Activated CD8-positive, alpha-beta memory T cell treated with anti-CD3 and anti-CD28 coated beads, Interleukin-2, amount 10 ng/mL, durations not matched to agents 7 days and 5 days (primary cell): Measurements from ENCODE around the gene CBLN3. TPM values are rescaled to one million over a fixed set of nuclear protein-coding genes. Genes with fewer than 3 reads are reported as not detected.

Source experiments
- ATAC-seq: fragments of 150-1000 bp; cut with Tn5 transposase; one replicate; pipeline ENCODE4 v1.10.0; 2021; ENCODE audit warnings: moderate library complexity
- CTCF ChIA-PET: fragments of 350-600 bp; sonication (Branson Sonifier 250); formaldehyde crosslinking; loops from one replicate; lab custom pipeline; 2021; ENCODE audit warnings: antibody characterized with exemption; lab: Charles Lee
- DNase-seq: peaks from one replicate; pipeline ENCODE4 v3.0.0-alpha.2; 2020
- H3K27ac Mint-ChIP-seq: one replicate; pipeline ENCODE4 v1.8.0; 2021; ENCODE audit warnings: mild to moderate bottlenecking, mixed read lengths
- H3K27me3 Mint-ChIP-seq: one replicate; pipeline ENCODE4 v1.8.0; 2021; ENCODE audit warnings: mixed read lengths
- H3K36me3 Mint-ChIP-seq: one replicate; pipeline ENCODE4 v1.8.0; 2021; ENCODE audit warnings: mild to moderate bottlenecking, mixed read lengths
- H3K4me1 Mint-ChIP-seq: one replicate; pipeline ENCODE4 v1.8.0; 2021; ENCODE audit warnings: mixed read lengths
- H3K4me3 Mint-ChIP-seq: one replicate; pipeline ENCODE4 v1.8.0; 2021; ENCODE audit warnings: mild to moderate bottlenecking, moderate library complexity, mixed read lengths
- H3K9me3 Mint-ChIP-seq: one replicate; pipeline ENCODE4 v1.8.0; 2022; ENCODE audit warnings: low read depth, mixed read lengths
- total RNA-seq, 2 experiments: library from RNA; stranded (reverse); gene quantifications; one replicate each; pipeline ENCODE4 v1.2.3, GENCODE V29; 2021

CBLN3 gene
- total RNA-seq, 2 experiments from 2014 or later = 5.0 to 7.1 TPM

- Mint-ChIP-seq H3K27ac (peak overlapping the region; percentile 72), H3K9me3 (no peaks in the 10 kb centered on the region), H3K36me3 (peaks cover 43% of the 10 kb centered on the region), H3K4me3 (no peak overlapping the region), H3K27me3 (no peaks in the 10 kb centered on the region), H3K4me1 (peaks cover 69% of the 10 kb centered on the region)
- CTCF ChIA-PET = interaction anchor here (0.8 to 16.8 kb wide), 21 partner anchors 9 to 237 kb away, joined by 3 to 854 read pairs (median 3); partner anchors contain the start of genes ADCY4, CIDEB, DHRS1 and LTB4R
- ATAC-seq = no peak
- DNase-seq = no peak
Measured at GRCh38 chr14:24437020-24437735, 7.7 kb upstream of the CBLN3 start.

- peaks cover 68% of the 10 kb centered on the region for H3K4me1 Mint-ChIP-seq
- H3K36me3 Mint-ChIP-seq = peaks cover 47% of the 10 kb centered on the region
- peak; percentile 45 for ATAC-seq
- peak overlapping the region; percentile 72 for H3K27ac Mint-ChIP-seq
- H3K4me3 Mint-ChIP-seq = no peak overlapping the region
- H3K9me3 Mint-ChIP-seq = no peaks in the 10 kb centered on the region
- H3K27me3 Mint-ChIP-seq = no peaks in the 10 kb centered on the region
- CTCF ChIA-PET = interaction anchor here (0.9 to 16.8 kb wide), 23 partner anchors 8 to 237 kb away, joined by 3 to 854 read pairs (median 3); partner anchors contain the start of genes ADCY4, CIDEB, DHRS1 and LTB4R
- DNase-seq = no peak
Measured at GRCh38 chr14:24436355-24437019, 7.0 kb upstream of the CBLN3 start.

- no peak for ATAC-seq
- peaks cover 50% of the 10 kb centered on the region for H3K36me3 Mint-ChIP-seq
- no peak overlapping the region for H3K4me3 Mint-ChIP-seq
- H3K9me3 Mint-ChIP-seq = no peaks in the 10 kb centered on the region
- no peak overlapping the region for H3K27ac Mint-ChIP-seq
- DNase-seq = no peak
- CTCF ChIA-PET = interaction anchor here (0.9 to 16.8 kb wide), 18 partner anchors 11 to 238 kb away, joined by 3 to 854 read pairs (median 5); partner anchors contain the start of genes ADCY4, CIDEB, DHRS1 and LTB4R
- no peaks in the 10 kb centered on the region for H3K27me3 Mint-ChIP-seq
- peaks cover 68% of the 10 kb centered on the region for H3K4me1 Mint-ChIP-seq
Measured at GRCh38 chr14:24435998-24436354, 6.5 kb upstream of the CBLN3 start.

GRCh38 chr14:24435192-24435810, 5.8 kb upstream of the CBLN3 start:
- Mint-ChIP-seq H3K36me3 (peaks cover 44% of the 10 kb centered on the region), H3K27ac (peak overlapping the region; percentile 26)

GRCh38 chr14:24434676-24435075, 5.2 kb upstream of the CBLN3 start:
- ATAC-seq (no peak), DNase-seq (no peak)
- Mint-ChIP-seq H3K4me3 (no peak overlapping the region), H3K27ac (no peak overlapping the region), H3K27me3 (no peaks in the 10 kb centered on the region), H3K36me3 (peaks cover 43% of the 10 kb centered on the region), H3K4me1 (peaks cover 62% of the 10 kb centered on the region), H3K9me3 (no peaks in the 10 kb centered on the region)
- CTCF ChIA-PET = interaction anchor here (1.0 to 16.8 kb wide), 4 partner anchors 13 to 164 kb away, joined by 3 to 854 read pairs (median 8); partner anchors contain the start of genes ADCY4, RABGGTA and RIPK3

More at GRCh38 chr14:24435192-24435810, 5.8 kb upstream of the CBLN3 start:
- DNase-seq (no peak), ATAC-seq (no peak)
- H3K27me3 Mint-ChIP-seq = no peaks in the 10 kb centered on the region
- peaks cover 63% of the 10 kb centered on the region for H3K4me1 Mint-ChIP-seq
- CTCF ChIA-PET = interaction anchor here (1.0 to 16.8 kb wide), 13 partner anchors 10 to 239 kb away, joined by 3 to 854 read pairs (median 6); partner anchors contain the start of genes ADCY4, CIDEB, DHRS1 and NOP9
- H3K9me3 Mint-ChIP-seq = no peaks in the 10 kb centered on the region
- H3K4me3 Mint-ChIP-seq = no peak overlapping the region

- Mint-ChIP-seq H3K27ac (no peak overlapping the region), H3K36me3 (peaks cover 37% of the 10 kb centered on the region), H3K27me3 (no peaks in the 10 kb centered on the region), H3K4me1 (peaks cover 61% of the 10 kb centered on the region), H3K4me3 (no peak overlapping the region), H3K9me3 (no peaks in the 10 kb centered on the region)
- CTCF ChIA-PET = interaction anchor here (1.0 to 16.8 kb wide), 3 partner anchors 12 to 104 kb away, joined by 3 to 854 read pairs (median 14); partner anchors contain the start of genes ADCY4 and RIPK3
- no peak for DNase-seq
- no peak for ATAC-seq
Measured at GRCh38 chr14:24434036-24434435, 4.6 kb upstream of the CBLN3 start.

GRCh38 chr14:24432259-24433131, 3.0 kb upstream of the CBLN3 start:
- H3K4me3 Mint-ChIP-seq = no peak overlapping the region
- no peak overlapping the region for H3K27ac Mint-ChIP-seq
- DNase-seq = no peak
- H3K9me3 Mint-ChIP-seq = no peaks in the 10 kb centered on the region
- CTCF ChIA-PET = interaction anchor here (0.6 to 16.8 kb wide), 43 partner anchors 9 to 318 kb away, joined by 3 to 854 read pairs (median 6); partner anchors contain the start of genes ADCY4, CHMP4A, CIDEB and DCAF11
- peaks cover 50% of the 10 kb centered on the region for H3K4me1 Mint-ChIP-seq
- H3K27me3 Mint-ChIP-seq = no peaks in the 10 kb centered on the region
- H3K36me3 Mint-ChIP-seq = peaks cover 26% of the 10 kb centered on the region
- ATAC-seq = no peak

- Mint-ChIP-seq H3K27me3 (no peaks in the 10 kb centered on the region), H3K36me3 (peaks cover 21% of the 10 kb centered on the region), H3K4me1 (peaks cover 48% of the 10 kb centered on the region), H3K9me3 (no peaks in the 10 kb centered on the region), H3K4me3 (peak overlapping the region; percentile 89), H3K27ac (peak overlapping the region; percentile 96)
- DNase-seq (peak; percentile 95), ATAC-seq (peak; percentile 62)
- CTCF ChIA-PET = interaction anchor here (0.6 to 16.8 kb wide), 54 partner anchors 9 to 1842 kb away, joined by 3 to 854 read pairs (median 4); partner anchors contain the start of genes ADCY4, CHMP4A, CIDEB and DCAF11
Measured at GRCh38 chr14:24431569-24432258, 2.2 kb upstream of the CBLN3 start.

- CTCF ChIA-PET = interaction anchor here (0.6 to 16.8 kb wide), 55 partner anchors 8 to 1841 kb away, joined by 3 to 854 read pairs (median 4); partner anchors contain the start of genes ADCY4, CHMP4A, CIDEB and DCAF11
- Mint-ChIP-seq H3K36me3 (peaks cover 18% of the 10 kb centered on the region), H3K4me1 (peaks cover 48% of the 10 kb centered on the region), H3K4me3 (peak overlapping the region; percentile 89), H3K27ac (peak overlapping the region; percentile 96), H3K9me3 (no peaks in the 10 kb centered on the region), H3K27me3 (no peaks in the 10 kb centered on the region)
- ATAC-seq = peak; percentile 34
- DNase-seq = peak; percentile 74
Measured at GRCh38 chr14:24430682-24431568, 1.5 kb upstream of the CBLN3 start.

- H3K4me1 Mint-ChIP-seq = peaks cover 53% of the 10 kb centered on the region
- H3K27me3 Mint-ChIP-seq = no peaks in the 10 kb centered on the region
- peaks cover 20% of the 10 kb centered on the region for H3K36me3 Mint-ChIP-seq
- peak; percentile 69 for ATAC-seq
- peak overlapping the region; percentile 96 for H3K27ac Mint-ChIP-seq
- CTCF ChIA-PET = interaction anchor here (0.7 to 16.8 kb wide), 22 partner anchors 11 to 316 kb away, joined by 3 to 854 read pairs (median 11); partner anchors contain the start of genes ADCY4, CHMP4A, CIDEB and DCAF11
- peak overlapping the region; percentile 89 for H3K4me3 Mint-ChIP-seq
- H3K9me3 Mint-ChIP-seq = no peaks in the 10 kb centered on the region
- DNase-seq = peak; percentile 74
Measured at GRCh38 chr14:24430143-24430681, 744 bp upstream of the CBLN3 start.
